Measurements from ENCODE around the gene GALNTL6. TPM values are rescaled to one million over a fixed set of nuclear protein-coding genes. Genes with fewer than 3 reads are reported as not detected.

GALNTL6 gene
- total and polyA plus RNA-seq, 9 of the 15 experiments (the other 6 are each of a cell fraction or from before 2014, with no cell fraction given): 0.18 to 0.50 (median 0.29) TPM

GRCh38 chr4:172155838-172156345 is 342.7 kb downstream of the GALNTL6 start (continued):
- TF ChIP-seq ZBTB34 (CRISPR knock-in tag; IDR thresholded peaks at IDR 0.05): no peak
- no peak for TF ChIP-seq HIVEP1 (CRISPR knock-in tag; IDR thresholded peaks at IDR 0.05)
- TF ChIP-seq NFXL1 (CRISPR knock-in tag; IDR thresholded peaks at IDR 0.05): no peak
- TF ChIP-seq KDM5B (IDR thresholded peaks at IDR 0.05; ENCODE audit: insufficient replicate concordance, low read depth, low read length): peak; percentile 99
- TF ChIP-seq SMAD4 (CRISPR knock-in tag; conservative IDR thresholded peaks at IDR 0.05): peak; percentile 56; the same call in 1 of the 2 replicates
- TF ChIP-seq ZNF165 (CRISPR knock-in tag; IDR thresholded peaks at IDR 0.05; ENCODE audit: borderline replicate concordance): no peak
- TF ChIP-seq JUND (IDR thresholded peaks at IDR 0.05; ENCODE audit: borderline replicate concordance, low read depth, low read length): peak; percentile 57
- peak; percentile 43; the same call in 1 of the 3 replicates for TF ChIP-seq JUND (tag; IDR thresholded peaks at IDR 0.05; ENCODE audit: borderline replicate concordance, low read depth, low read length)
- no peak for TF ChIP-seq RBM17 (IDR thresholded peaks at IDR 0.05; ENCODE audit: borderline replicate concordance, low read depth, low read length)
- TF ChIP-seq TCF3 (CRISPR knock-in tag; IDR thresholded peaks at IDR 0.05): peak; percentile 62
- TF ChIP-seq EHMT2 (IDR thresholded peaks at IDR 0.05): peak; percentile 85
- TF ChIP-seq NR0B1 (IDR thresholded peaks at IDR 0.05; ENCODE audit: partially characterized antibody): no peak
- TF ChIP-seq PRDM10 (IDR thresholded peaks at IDR 0.05; ENCODE audit: partially characterized antibody): peak; percentile 16
- 0 out of 2 replicates have a peak, but pooled peaks have one; percentile 67 for TF ChIP-seq TARDBP (IDR thresholded peaks at IDR 0.05)
- TF ChIP-seq PHTF2 (CRISPR knock-in tag; IDR thresholded peaks at IDR 0.05): no peak
- TF ChIP-seq BMI1 (IDR thresholded peaks at IDR 0.05; ENCODE audit: low read length): no peak
- TF ChIP-seq ARNT (IDR thresholded peaks at IDR 0.05): no peak
- TF ChIP-seq BRF2 (IDR thresholded peaks at IDR 0.05; ENCODE audit: borderline replicate concordance, insufficient read depth, insufficient read length): no peak
- TF ChIP-seq HDAC8 (tag; IDR thresholded peaks at IDR 0.05): no peak
- no peak for TF ChIP-seq ZFP91 (CRISPR knock-in tag; IDR thresholded peaks at IDR 0.05)

Measured in K562 (cell line).